ENCODE measurements around the gene CWF19L1. TPM values are rescaled to one million over a fixed set of nuclear protein-coding genes. Genes with fewer than 3 reads are reported as not detected.
"Not testable (repeated sequence)": the region's sequence is repeated elsewhere in the genome, so short reads cannot be mapped to it uniquely, and the experiment has no call there.

The CWF19L1 gene
- total RNA-seq, 1 donor from 2014 or later: 18.1 TPM

- H3K9me3 ChIP-seq: no peaks in the 10 kb centered on the region
- H3K27ac ChIP-seq: no peak overlapping the region
- no peaks in the 10 kb centered on the region for H3K36me3 ChIP-seq
- intact Hi-C loops (cut with DNase I): no loop called here
- no peak overlapping the region for H3K4me3 ChIP-seq
- no peak for TF ChIP-seq CTCF (IDR thresholded peaks at IDR 0.05)
- ATAC-seq (no peak), DNase-seq (no peak)
- no peaks in the 10 kb centered on the region for H3K27me3 ChIP-seq (ENCODE audit: low read depth)
- peaks cover 19% of the 10 kb centered on the region for H3K4me1 ChIP-seq
Observed at GRCh38 chr10:100289641-100290040, 22.2 kb upstream of the CWF19L1 start.

DNA sequence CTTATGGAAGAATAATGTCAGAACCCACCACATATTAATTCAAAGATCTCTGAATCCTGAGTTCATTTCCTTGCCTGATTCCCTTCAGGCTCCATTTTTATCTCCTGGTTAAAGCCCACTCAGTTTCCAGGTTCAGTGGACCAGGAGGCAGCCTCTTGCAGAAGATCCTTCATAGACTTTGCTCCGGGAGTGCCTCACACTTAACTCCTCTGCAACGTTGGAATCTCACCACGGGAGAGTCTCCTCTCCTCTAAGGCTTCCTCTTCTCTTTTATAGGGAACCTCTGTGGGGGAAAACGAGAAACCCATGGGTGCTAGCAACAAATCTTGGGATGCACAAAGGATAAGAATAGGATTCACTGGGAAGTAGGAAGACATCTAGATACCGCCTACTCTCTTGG is 20.8 kb upstream of the CWF19L1 start:
- no peak for ATAC-seq
- H3K4me1 ChIP-seq: peaks cover 28% of the 10 kb centered on the region
- peaks cover 3% of the 10 kb centered on the region for H3K36me3 ChIP-seq
- H3K27me3 ChIP-seq (ENCODE audit: low read depth): no peaks in the 10 kb centered on the region
- TF ChIP-seq CTCF (IDR thresholded peaks at IDR 0.05): no peak
- intact Hi-C loops (cut with DNase I): no loop called here
- DNase-seq: no peak
- H3K9me3 ChIP-seq: no peaks in the 10 kb centered on the region
- no peak overlapping the region for H3K4me3 ChIP-seq
- no peak overlapping the region for H3K27ac ChIP-seq

GRCh38 chr10:100287756-100288155 is 20.3 kb upstream of the CWF19L1 start:
- no peak for ATAC-seq
- Histone ChIP-seq H3K36me3 (peaks cover 8% of the 10 kb centered on the region), H3K4me1 (peaks cover 33% of the 10 kb centered on the region), H3K4me3 (no peak overlapping the region), H3K27me3 (ENCODE audit: low read depth) (no peaks in the 10 kb centered on the region), H3K9me3 (no peaks in the 10 kb centered on the region), H3K27ac (no peak overlapping the region)
- DNase-seq: no peak
- TF ChIP-seq CTCF (IDR thresholded peaks at IDR 0.05): no peak
- intact Hi-C loops (cut with DNase I): no loop called here

DNA sequence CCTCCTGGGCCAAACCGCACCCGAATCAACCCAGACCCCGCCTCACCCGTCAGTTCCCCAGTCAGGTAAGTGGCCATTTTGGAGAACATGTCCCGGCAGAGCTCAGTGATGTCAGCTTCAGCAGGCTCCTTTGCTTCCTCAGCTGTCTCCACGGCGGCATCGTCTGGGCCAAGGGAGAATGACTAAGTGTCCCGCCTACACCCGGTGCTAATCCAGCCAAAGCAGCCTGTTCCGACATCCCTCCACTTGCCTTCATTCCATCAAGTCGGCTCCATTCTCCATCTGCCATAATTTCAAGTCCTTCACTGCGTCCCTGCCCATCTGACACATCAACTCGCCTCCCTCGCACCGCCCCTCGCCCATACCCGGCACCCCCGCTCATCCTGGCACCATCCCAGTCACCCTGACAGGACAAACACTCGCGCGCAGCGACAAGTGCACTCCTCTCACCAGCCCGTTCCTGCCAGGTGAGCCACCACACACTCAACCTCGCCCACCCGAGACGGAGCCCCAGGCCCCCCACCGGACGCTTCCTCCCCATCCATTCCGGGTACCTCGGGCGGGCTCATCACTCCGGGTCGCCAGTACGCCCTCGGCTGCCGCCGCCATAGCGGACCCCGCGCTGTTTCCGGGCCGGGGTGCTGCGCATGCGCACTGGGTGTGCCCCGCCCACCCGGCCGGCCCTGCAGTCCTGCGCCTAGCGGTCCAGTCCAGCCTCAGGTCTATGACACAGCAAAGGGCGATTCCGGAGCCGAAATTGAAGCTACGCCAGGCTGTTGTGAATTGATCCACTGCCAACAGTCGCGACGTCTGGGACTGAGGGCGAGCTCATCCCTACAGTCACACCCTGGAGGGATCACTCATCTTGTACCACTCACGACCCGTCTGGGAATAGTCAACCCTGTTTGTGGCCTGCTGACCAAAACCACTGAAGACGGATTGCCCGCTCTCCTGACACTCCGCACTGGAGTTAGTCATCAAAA is 18.9 kb upstream of the CWF19L1 start, which contains the start of gene BLOC1S2:
BLOC1S2 (minus strand) TSS at position 630 of the 983 bp plus-strand sequence; CDS start at position 609, 21 bp downstream.
- no peaks in the 10 kb centered on the region for H3K27me3 ChIP-seq (ENCODE audit: low read depth)
- intact Hi-C loops (cut with DNase I): no loop called here
- ATAC-seq (peak; percentile 97 to 99), DNase-seq (peak; percentile 90)
- H3K36me3 ChIP-seq: peaks cover 20% of the 10 kb centered on the region
- peak within 1 kb of the TSS; percentile 91 for H3K4me3 ChIP-seq
- peaks cover 42% of the 10 kb centered on the region for H3K4me1 ChIP-seq
- H3K9me3 ChIP-seq: no peaks in the 10 kb centered on the region
- H3K27ac ChIP-seq: peak within 1 kb of the TSS; percentile 94
- TF ChIP-seq CTCF (IDR thresholded peaks at IDR 0.05): no peak

GRCh38 chr10:100285326-100285725 is 17.9 kb upstream of the CWF19L1 start:
- Histone ChIP-seq H3K4me1 (peaks cover 42% of the 10 kb centered on the region), H3K36me3 (peaks cover 30% of the 10 kb centered on the region), H3K4me3 (peak overlapping the region; percentile 91), H3K27ac (peak overlapping the region; percentile 94)
- ATAC-seq; DNase-seq; H3K9me3 ChIP-seq; intact Hi-C loops (cut with DNase I); H3K27me3 ChIP-seq (ENCODE audit: low read depth): not testable (repeated sequence)

GRCh38 chr10:100282907-100283306 is 15.5 kb upstream of the CWF19L1 start:
- Histone ChIP-seq H3K27me3 (ENCODE audit: low read depth) (no peaks in the 10 kb centered on the region), H3K4me3 (no peak overlapping the region), H3K9me3 (no peaks in the 10 kb centered on the region), H3K27ac (no peak overlapping the region), H3K36me3 (peaks cover 48% of the 10 kb centered on the region), H3K4me1 (peaks cover 42% of the 10 kb centered on the region)
- no peak for DNase-seq
- ATAC-seq: no peak
- intact Hi-C loops (cut with DNase I): no loop called here
- TF ChIP-seq CTCF (IDR thresholded peaks at IDR 0.05): no peak

DNA sequence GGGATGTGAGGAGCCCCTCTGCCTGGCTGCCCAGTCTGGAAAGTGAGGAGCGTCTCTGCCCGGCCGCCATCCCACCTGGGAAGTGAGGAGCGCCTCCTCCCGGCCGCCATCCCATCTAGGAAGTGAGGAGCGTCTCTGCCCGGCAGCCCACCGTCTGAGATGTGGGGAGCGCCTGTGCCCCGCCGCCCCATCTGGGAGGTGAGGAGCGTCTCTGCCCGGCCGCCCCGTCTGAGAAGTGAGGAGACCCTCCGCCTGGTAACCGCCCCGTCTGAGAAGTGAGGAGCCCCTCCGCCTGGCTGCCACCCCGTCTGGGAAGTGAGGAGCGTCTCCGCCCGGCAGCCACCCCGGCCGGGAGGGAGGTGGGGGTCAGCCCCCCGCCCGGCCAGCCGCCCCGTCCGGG is 9.5 kb upstream of the CWF19L1 start:
- H3K4me1 ChIP-seq; H3K27me3 ChIP-seq (ENCODE audit: low read depth); H3K9me3 ChIP-seq; H3K27ac ChIP-seq; H3K4me3 ChIP-seq; ATAC-seq; intact Hi-C loops (cut with DNase I); DNase-seq: not testable (repeated sequence)
- peaks cover 54% of the 10 kb centered on the region for H3K36me3 ChIP-seq
